ENCODE results near the gene DNAJB14.
"Not testable (repeated sequence)": the region's sequence is repeated elsewhere in the genome, so short reads cannot be mapped to it uniquely, and the experiment has no call there.

- not testable (repeated sequence) for TF ChIP-seq CTCF (conservative IDR thresholded peaks at IDR 0.05; ENCODE audit: low read depth, low read length); BHLHE40 (IDR thresholded peaks at IDR 0.05; ENCODE audit: low read depth, low read length)
These were observed 11.8 kb upstream of the DNAJB14 start for GRCh38 chr4:99958207-99958606.
